Measurements from ENCODE around the gene DZIP3.
"Not testable (repeated sequence)": the region's sequence is repeated elsewhere in the genome, so short reads cannot be mapped to it uniquely, and the experiment has no call there.

DZIP3 gene

GRCh38 chr3:108599677-108600409, 10.3 kb downstream of the DZIP3 start:
- peak; percentile 79 for DNase-seq

- DNase-seq, result no peak
These were observed 12.9 kb downstream of the DZIP3 start for GRCh38 chr3:108602249-108602934.

- no peak for DNase-seq
These were observed 13.4 kb downstream of the DZIP3 start for GRCh38 chr3:108602935-108603294.

GRCh38 chr3:108603691-108604090, 14.2 kb downstream of the DZIP3 start:
- DNase-seq, result no peak

- DNase-seq, result no peak
These were observed 15.5 kb downstream of the DZIP3 start for GRCh38 chr3:108605028-108605427.

GRCh38 chr3:108605491-108605890, 16.0 kb downstream of the DZIP3 start:
- DNase-seq, result no peak

- no peak for DNase-seq
These were observed 19.2 kb downstream of the DZIP3 start for GRCh38 chr3:108608750-108609149.

GRCh38 chr3:108610651-108611050, 21.1 kb downstream of the DZIP3 start:
- DNase-seq, result no peak

- DNase-seq, result not testable (repeated sequence)
These were observed 26.6 kb downstream of the DZIP3 start for GRCh38 chr3:108616090-108616489.

GRCh38 chr3:108620250-108620649, 30.7 kb downstream of the DZIP3 start:
- no peak for DNase-seq

GRCh38 chr3:108623504-108623903, 34.0 kb downstream of the DZIP3 start:
- DNase-seq, result no peak

GRCh38 chr3:108629974-108630373, 40.5 kb downstream of the DZIP3 start:
- no peak for DNase-seq

GRCh38 chr3:108642526-108642925, 53.0 kb downstream of the DZIP3 start:
- no peak for DNase-seq

- DNase-seq, result no peak
These were observed 55.8 kb downstream of the DZIP3 start for GRCh38 chr3:108645364-108645763.

- not testable (repeated sequence) for DNase-seq
These were observed 66.1 kb downstream of the DZIP3 start for GRCh38 chr3:108655664-108656063.

- DNase-seq, result no peak
These were observed 72.2 kb downstream of the DZIP3 start for GRCh38 chr3:108661699-108662098.

GRCh38 chr3:108662142-108662738, 72.7 kb downstream of the DZIP3 start:
- peak; percentile 76 for DNase-seq

GRCh38 chr3:108664266-108664665, 74.7 kb downstream of the DZIP3 start:
- DNase-seq, result no peak

- no peak for DNase-seq
These were observed 77.8 kb downstream of the DZIP3 start for GRCh38 chr3:108667312-108667711.

- no peak for DNase-seq
These were observed 79.7 kb downstream of the DZIP3 start for GRCh38 chr3:108669208-108669607.

- no peak for DNase-seq
These were observed 83.2 kb downstream of the DZIP3 start for GRCh38 chr3:108672701-108673100.

GRCh38 chr3:108673988-108674661, 84.6 kb downstream of the DZIP3 start:
- DNase-seq, result no peak

GRCh38 chr3:108677811-108678210, 88.3 kb downstream of the DZIP3 start:
- no peak for DNase-seq

- not testable (repeated sequence) for DNase-seq
These were observed 102.8 kb downstream of the DZIP3 start for GRCh38 chr3:108692286-108692685.

Data from hematopoietic multipotent progenitor cell treated with erythropoietin and hydrocortisone succinate and interleukin-3 and kit ligand, for 8 days (in vitro differentiated cells).